ENCODE measurements around the gene RHCE. TPM values are rescaled to one million over a fixed set of nuclear protein-coding genes. Genes with fewer than 3 reads are reported as not detected.
"Not testable (repeated sequence)": the region's sequence is repeated elsewhere in the genome, so short reads cannot be mapped to it uniquely, and the experiment has no call there.

Gene RHCE
- total RNA-seq, 1 experiment from 2014 or later = not detected

DNA sequence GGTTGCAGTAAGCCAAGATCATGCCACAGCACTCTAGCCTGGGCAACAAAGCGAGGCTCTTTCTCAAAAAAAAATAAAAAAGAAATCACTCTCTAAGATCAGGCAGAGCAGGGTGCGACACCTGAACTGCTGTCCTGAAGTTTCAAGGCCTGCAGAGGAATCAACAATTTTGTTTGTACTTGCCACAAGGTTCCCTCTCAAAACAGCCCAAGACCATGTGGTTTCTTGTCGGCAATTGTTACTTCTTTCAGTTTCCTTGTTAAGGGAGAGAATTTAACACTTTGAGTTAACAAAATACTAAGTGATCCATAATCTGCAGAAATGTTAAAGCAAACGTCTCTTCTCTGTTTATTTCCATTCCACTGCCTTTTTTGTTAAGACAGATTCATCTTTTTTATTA lies 46.6 kb upstream of the RHCE start:
- Histone ChIP-seq H3K27me3 (replicated peaks; ENCODE audit: control insufficient read depth, insufficient read depth, low read length) (no peaks in the 10 kb centered on the region), H3K36me3 (ENCODE audit: control insufficient read depth, insufficient read depth, low read length) (no peaks in the 10 kb centered on the region), H3K4me1 (no peaks in the 10 kb centered on the region), H3K4me3 (ENCODE audit: low read depth, low read length) (no peak overlapping the region), H3K9me3 (no peaks in the 10 kb centered on the region)
- no peak for DNase-seq
- ChIA-PET POLR2A (no interaction called here), CTCF (no interaction called here)
- H3K27ac Mint-ChIP-seq (ENCODE audit: unreplicated experiment) = no peak overlapping the region
- no peaks in the 10 kb centered on the region for H3K27me3 Mint-ChIP-seq (ENCODE audit: insufficient read depth, unreplicated experiment)
- no peaks in the 10 kb centered on the region for H3K9me3 Mint-ChIP-seq (ENCODE audit: unreplicated experiment)
- H3K36me3 Mint-ChIP-seq (ENCODE audit: insufficient read depth, unreplicated experiment) = no peaks in the 10 kb centered on the region
- no TSS peak for BruUV-seq (replicated peaks)
- TF ChIP-seq, protein P1, sequence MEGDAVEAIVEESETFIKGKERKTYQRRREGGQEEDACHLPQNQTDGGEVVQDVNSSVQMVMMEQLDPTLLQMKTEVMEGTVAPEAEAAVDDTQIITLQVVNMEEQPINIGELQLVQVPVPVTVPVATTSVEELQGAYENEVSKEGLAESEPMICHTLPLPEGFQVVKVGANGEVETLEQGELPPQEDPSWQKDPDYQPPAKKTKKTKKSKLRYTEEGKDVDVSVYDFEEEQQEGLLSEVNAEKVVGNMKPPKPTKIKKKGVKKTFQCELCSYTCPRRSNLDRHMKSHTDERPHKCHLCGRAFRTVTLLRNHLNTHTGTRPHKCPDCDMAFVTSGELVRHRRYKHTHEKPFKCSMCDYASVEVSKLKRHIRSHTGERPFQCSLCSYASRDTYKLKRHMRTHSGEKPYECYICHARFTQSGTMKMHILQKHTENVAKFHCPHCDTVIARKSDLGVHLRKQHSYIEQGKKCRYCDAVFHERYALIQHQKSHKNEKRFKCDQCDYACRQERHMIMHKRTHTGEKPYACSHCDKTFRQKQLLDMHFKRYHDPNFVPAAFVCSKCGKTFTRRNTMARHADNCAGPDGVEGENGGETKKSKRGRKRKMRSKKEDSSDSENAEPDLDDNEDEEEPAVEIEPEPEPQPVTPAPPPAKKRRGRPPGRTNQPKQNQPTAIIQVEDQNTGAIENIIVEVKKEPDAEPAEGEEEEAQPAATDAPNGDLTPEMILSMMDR (IDR thresholded peaks at IDR 0.05; ENCODE audit: insufficient read depth in 1 of 2, low read depth in 1 of 2, low read length in 1 of 2, severe bottlenecking in 1 of 2, unreplicated experiment in 1 of 2) = no peak
- H3K4me1 Mint-ChIP-seq (ENCODE audit: low read depth, unreplicated experiment) = no peaks in the 10 kb centered on the region
- no peak overlapping the region for H3K4me3 Mint-ChIP-seq (ENCODE audit: unreplicated experiment)
- intact Hi-C loops (cut with micrococcal nuclease; ENCODE audit: unreplicated experiment) = no loop called here

DNA sequence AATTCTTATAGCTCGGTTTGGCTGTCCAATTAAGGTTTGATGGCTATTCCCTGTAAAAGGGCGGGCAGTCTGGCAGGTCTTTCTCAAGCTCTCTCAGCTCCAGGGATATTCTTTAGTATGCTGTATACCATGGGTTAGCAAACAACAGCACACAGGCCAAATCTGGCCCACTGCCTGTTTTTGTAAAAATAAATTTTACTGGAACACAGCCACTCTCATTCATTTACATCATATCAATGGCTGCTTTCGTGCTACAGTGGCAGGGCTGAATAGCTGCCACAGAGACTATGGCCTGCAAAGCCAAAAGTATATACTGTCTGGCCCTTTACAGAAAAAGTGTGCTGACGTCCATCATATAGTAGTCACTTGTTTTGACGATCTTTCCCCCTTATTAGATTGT lies 42.1 kb upstream of the RHCE start:
- Mint-ChIP-seq H3K27ac (ENCODE audit: unreplicated experiment) (no peak overlapping the region), H3K36me3 (ENCODE audit: insufficient read depth, unreplicated experiment) (peaks cover 13% of the 10 kb centered on the region), H3K9me3 (ENCODE audit: unreplicated experiment) (no peaks in the 10 kb centered on the region), H3K27me3 (ENCODE audit: insufficient read depth, unreplicated experiment) (no peaks in the 10 kb centered on the region), H3K4me1 (ENCODE audit: low read depth, unreplicated experiment) (no peaks in the 10 kb centered on the region), H3K4me3 (ENCODE audit: unreplicated experiment) (no peak overlapping the region)
- TF ChIP-seq, protein P1 (IDR thresholded peaks at IDR 0.05; ENCODE audit: insufficient read depth in 1 of 2, low read depth in 1 of 2, low read length in 1 of 2, severe bottlenecking in 1 of 2, unreplicated experiment in 1 of 2) = no peak
- Histone ChIP-seq H3K4me1 (no peaks in the 10 kb centered on the region), H3K9me3 (no peaks in the 10 kb centered on the region), H3K27me3 (replicated peaks; ENCODE audit: control insufficient read depth, insufficient read depth, low read length) (no peaks in the 10 kb centered on the region), H3K36me3 (ENCODE audit: control insufficient read depth, insufficient read depth, low read length) (no peaks in the 10 kb centered on the region), H3K4me3 (ENCODE audit: low read depth, low read length) (no peak overlapping the region)
- ChIA-PET POLR2A (no interaction called here), CTCF (no interaction called here)
- intact Hi-C loops (cut with micrococcal nuclease; ENCODE audit: unreplicated experiment) = no loop called here
- no peak for DNase-seq
- no TSS peak for BruUV-seq (replicated peaks)

DNA sequence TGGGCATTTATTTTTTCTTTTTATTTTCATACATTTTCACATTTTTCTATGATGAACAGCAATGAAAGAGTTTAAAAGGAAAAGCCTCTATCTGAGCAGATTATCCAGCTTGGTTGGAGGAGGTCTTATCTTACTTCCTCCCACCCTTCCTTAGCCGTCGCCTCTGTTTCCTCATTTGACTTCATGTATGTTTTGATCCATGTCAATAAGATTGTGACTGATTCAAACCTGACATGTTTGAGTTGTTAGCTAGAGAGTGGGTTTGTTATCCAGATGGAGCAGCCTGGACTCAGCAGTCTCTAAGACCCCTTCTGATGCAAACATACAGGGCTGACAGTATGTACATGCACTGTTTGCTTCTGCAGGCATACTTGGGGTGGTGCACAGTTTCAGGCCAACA lies 41.2 kb upstream of the RHCE start:
- TF ChIP-seq, protein P1 (IDR thresholded peaks at IDR 0.05; ENCODE audit: insufficient read depth in 1 of 2, low read depth in 1 of 2, low read length in 1 of 2, severe bottlenecking in 1 of 2, unreplicated experiment in 1 of 2) = no peak
- Histone ChIP-seq H3K4me1 (no peaks in the 10 kb centered on the region), H3K36me3 (ENCODE audit: control insufficient read depth, insufficient read depth, low read length) (no peaks in the 10 kb centered on the region), H3K4me3 (ENCODE audit: low read depth, low read length) (no peak overlapping the region), H3K9me3 (no peaks in the 10 kb centered on the region), H3K27me3 (replicated peaks; ENCODE audit: control insufficient read depth, insufficient read depth, low read length) (no peaks in the 10 kb centered on the region)
- BruUV-seq (replicated peaks) = no TSS peak
- H3K27ac Mint-ChIP-seq (ENCODE audit: unreplicated experiment) = no peak overlapping the region
- no peaks in the 10 kb centered on the region for H3K4me1 Mint-ChIP-seq (ENCODE audit: low read depth, unreplicated experiment)
- peaks cover 13% of the 10 kb centered on the region for H3K36me3 Mint-ChIP-seq (ENCODE audit: insufficient read depth, unreplicated experiment)
- DNase-seq = no peak
- POLR2A ChIA-PET = no interaction called here
- no peaks in the 10 kb centered on the region for H3K9me3 Mint-ChIP-seq (ENCODE audit: unreplicated experiment)
- no peaks in the 10 kb centered on the region for H3K27me3 Mint-ChIP-seq (ENCODE audit: insufficient read depth, unreplicated experiment)
- CTCF ChIA-PET = no interaction called here
- intact Hi-C loops (cut with micrococcal nuclease; ENCODE audit: unreplicated experiment) = no loop called here
- no peak overlapping the region for H3K4me3 Mint-ChIP-seq (ENCODE audit: unreplicated experiment)

DNA sequence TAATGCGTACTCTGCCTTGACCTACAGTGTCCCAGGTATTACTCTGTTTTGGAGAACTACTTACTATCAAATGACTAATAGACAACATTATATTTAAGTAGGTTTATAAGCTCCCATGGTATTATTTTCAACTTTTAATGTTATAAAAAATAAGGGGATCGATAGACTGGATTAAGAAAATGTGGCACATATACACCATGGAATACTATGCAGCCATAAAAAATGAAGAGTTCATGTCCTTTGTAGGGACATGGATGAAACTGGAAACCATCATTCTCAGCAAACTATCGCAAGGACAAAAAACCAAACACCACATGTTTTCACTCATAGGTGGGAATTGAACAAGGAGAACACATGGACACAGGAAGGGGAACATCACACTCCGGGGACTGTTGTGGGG lies 40.2 kb upstream of the RHCE start:
- H3K36me3 Mint-ChIP-seq (ENCODE audit: insufficient read depth, unreplicated experiment) = peaks cover 17% of the 10 kb centered on the region
- DNase-seq; H3K9me3 Mint-ChIP-seq (ENCODE audit: unreplicated experiment); H3K4me3 Mint-ChIP-seq (ENCODE audit: unreplicated experiment); H3K9me3 ChIP-seq; H3K27ac Mint-ChIP-seq (ENCODE audit: unreplicated experiment); CTCF ChIA-PET; H3K27me3 Mint-ChIP-seq (ENCODE audit: insufficient read depth, unreplicated experiment); BruUV-seq (replicated peaks); H3K4me3 ChIP-seq (ENCODE audit: low read depth, low read length); H3K4me1 Mint-ChIP-seq (ENCODE audit: low read depth, unreplicated experiment); H3K36me3 ChIP-seq (ENCODE audit: control insufficient read depth, insufficient read depth, low read length); POLR2A ChIA-PET; H3K27me3 ChIP-seq (replicated peaks; ENCODE audit: control insufficient read depth, insufficient read depth, low read length); intact Hi-C loops (cut with micrococcal nuclease; ENCODE audit: unreplicated experiment); H3K4me1 ChIP-seq: not testable (repeated sequence)

Measured in Caco-2 (cell line).